Type B pancreatic cell (in vitro differentiated cells): ENCODE measurements around the gene MYO10. TPM values are rescaled to one million over a fixed set of nuclear protein-coding genes. Genes with fewer than 3 reads are reported as not detected.

Experiments used
- DNase-seq: peaks from one replicate; pipeline ENCODE4 v3.0.0; 2021; ENCODE audit warnings: mixed read lengths; ENCODE audit not compliant: unreplicated experiment; ENCODE audit errors: extremely low spot score
- H3K27ac Mint-ChIP-seq: 2 replicates; pipeline ENCODE4 v1.8.0; 2021; ENCODE audit warnings: mild to moderate bottlenecking, mixed read lengths
- H3K27me3 Mint-ChIP-seq: 2 replicates; pipeline ENCODE4 v1.8.0; 2021; ENCODE audit warnings: mixed read lengths
- H3K36me3 Mint-ChIP-seq: 2 replicates; pipeline ENCODE4 v1.8.0; 2021; ENCODE audit warnings: mixed read lengths
- H3K4me1 Mint-ChIP-seq: one replicate; pipeline ENCODE4 v1.8.0; 2021; ENCODE audit warnings: mixed read lengths; ENCODE audit not compliant: unreplicated experiment
- H3K4me3 Mint-ChIP-seq: 2 replicates; pipeline ENCODE4 v1.8.0; 2021; ENCODE audit warnings: mild to moderate bottlenecking, mixed read lengths
- H3K9me3 Mint-ChIP-seq: 2 replicates; pipeline ENCODE4 v1.8.0; 2021; ENCODE audit warnings: mixed read lengths
- total RNA-seq: library from RNA; stranded (reverse); gene quantifications from 2 replicates; pipeline ENCODE4 v1.2.1, GENCODE V29; 2021; ENCODE audit warnings: low replicate concordance
- TF ChIP-seq, protein P1 (sequence below): fragments of 200-600 bp; sonication (generic); conservative IDR thresholded peaks from 2 replicates; pipeline ENCODE4 v1.5.0; 2021; ENCODE audit warnings: antibody characterized with exemption, mild to moderate bottlenecking

Gene MYO10
- total RNA-seq, 1 donor from 2014 or later: 52.5 TPM

DNA sequence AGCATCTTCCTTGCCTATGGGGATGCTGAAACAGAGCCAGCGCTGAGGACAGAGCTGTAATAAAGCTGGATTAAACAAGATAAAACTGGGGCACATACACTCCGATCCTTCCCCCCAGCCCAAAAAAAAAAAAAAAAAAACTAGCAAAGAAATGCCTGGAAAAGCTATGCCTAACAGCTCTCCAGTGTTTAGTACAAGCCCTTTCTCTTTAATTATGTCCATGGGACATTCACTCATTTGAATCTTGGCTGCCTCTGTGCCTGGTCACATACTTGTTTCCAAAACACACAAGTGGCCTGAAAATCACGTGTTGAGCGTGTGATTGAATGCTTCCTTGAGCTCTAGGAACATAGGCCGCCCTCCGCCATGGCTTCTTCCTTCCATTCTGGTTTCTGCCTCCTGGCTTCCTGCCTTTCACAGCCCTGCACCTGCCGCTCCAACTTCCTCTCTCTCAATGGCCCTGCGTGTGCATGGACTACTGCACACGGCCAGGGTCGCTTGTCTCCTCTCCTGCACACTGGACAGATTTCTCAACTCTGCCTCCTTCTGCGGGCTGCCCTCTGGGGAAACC, 208.2 kb downstream of the MYO10 start:
- Mint-ChIP-seq H3K36me3 (peaks cover 28% of the 10 kb centered on the region), H3K9me3 (peaks cover 11% of the 10 kb centered on the region), H3K4me3 (no peak overlapping the region), H3K27ac (peak overlapping the region; percentile 22), H3K4me1 (peaks cover 19% of the 10 kb centered on the region), H3K27me3 (no peaks in the 10 kb centered on the region)
- TF ChIP-seq, protein P1, sequence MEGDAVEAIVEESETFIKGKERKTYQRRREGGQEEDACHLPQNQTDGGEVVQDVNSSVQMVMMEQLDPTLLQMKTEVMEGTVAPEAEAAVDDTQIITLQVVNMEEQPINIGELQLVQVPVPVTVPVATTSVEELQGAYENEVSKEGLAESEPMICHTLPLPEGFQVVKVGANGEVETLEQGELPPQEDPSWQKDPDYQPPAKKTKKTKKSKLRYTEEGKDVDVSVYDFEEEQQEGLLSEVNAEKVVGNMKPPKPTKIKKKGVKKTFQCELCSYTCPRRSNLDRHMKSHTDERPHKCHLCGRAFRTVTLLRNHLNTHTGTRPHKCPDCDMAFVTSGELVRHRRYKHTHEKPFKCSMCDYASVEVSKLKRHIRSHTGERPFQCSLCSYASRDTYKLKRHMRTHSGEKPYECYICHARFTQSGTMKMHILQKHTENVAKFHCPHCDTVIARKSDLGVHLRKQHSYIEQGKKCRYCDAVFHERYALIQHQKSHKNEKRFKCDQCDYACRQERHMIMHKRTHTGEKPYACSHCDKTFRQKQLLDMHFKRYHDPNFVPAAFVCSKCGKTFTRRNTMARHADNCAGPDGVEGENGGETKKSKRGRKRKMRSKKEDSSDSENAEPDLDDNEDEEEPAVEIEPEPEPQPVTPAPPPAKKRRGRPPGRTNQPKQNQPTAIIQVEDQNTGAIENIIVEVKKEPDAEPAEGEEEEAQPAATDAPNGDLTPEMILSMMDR: no peak
- no peak for DNase-seq

DNA sequence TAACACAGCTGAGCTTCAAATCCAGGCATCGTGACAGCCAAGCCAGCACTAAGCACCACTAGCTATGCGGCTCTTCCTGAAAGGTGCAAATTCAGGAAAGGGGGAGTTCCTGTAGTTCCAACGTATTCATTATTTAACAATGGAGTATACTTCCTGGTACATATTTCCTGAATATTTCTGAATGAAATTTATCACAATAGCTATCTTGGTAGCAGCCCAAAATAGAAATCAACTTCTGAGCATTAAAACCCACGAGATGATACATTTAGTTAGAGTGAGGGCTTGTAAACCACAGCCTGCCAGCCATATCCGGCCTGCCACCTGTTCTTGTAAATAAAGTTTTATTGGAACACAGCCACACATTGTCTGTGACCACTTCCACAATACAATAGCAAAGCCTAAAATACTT, 209.5 kb downstream of the MYO10 start:
- no peak overlapping the region for H3K4me3 Mint-ChIP-seq
- DNase-seq: no peak
- TF ChIP-seq, protein P1: no peak
- H3K4me1 Mint-ChIP-seq: peaks cover 18% of the 10 kb centered on the region
- no peak overlapping the region for H3K27ac Mint-ChIP-seq
- peaks cover 25% of the 10 kb centered on the region for H3K36me3 Mint-ChIP-seq
- no peaks in the 10 kb centered on the region for H3K27me3 Mint-ChIP-seq
- H3K9me3 Mint-ChIP-seq: peaks cover 11% of the 10 kb centered on the region

DNA sequence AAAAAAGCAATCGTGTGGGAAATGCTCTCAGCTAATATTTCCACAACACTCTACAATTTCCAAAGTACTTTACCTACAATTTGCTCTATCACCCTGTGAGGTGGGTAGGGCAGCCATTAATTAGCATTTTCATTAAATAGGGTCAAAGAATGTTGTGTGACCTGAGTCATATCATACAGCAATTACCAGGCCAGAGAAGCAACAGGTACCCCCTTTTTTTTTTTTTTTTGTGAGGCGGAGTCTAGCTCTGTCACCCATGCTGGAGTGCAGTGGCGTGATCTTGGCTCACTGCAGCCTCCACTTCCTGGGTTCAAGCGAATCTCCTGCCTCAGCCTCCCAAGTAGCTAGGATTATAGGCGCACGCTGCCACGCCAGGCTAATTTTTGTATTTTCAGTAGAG, 210.5 kb downstream of the MYO10 start:
- Mint-ChIP-seq H3K4me1 (peaks cover 23% of the 10 kb centered on the region), H3K27me3 (no peaks in the 10 kb centered on the region), H3K4me3 (no peak overlapping the region), H3K9me3 (peaks cover 11% of the 10 kb centered on the region), H3K36me3 (peaks cover 22% of the 10 kb centered on the region), H3K27ac (no peak overlapping the region)
- DNase-seq: no peak
- TF ChIP-seq, protein P1: no peak

DNA sequence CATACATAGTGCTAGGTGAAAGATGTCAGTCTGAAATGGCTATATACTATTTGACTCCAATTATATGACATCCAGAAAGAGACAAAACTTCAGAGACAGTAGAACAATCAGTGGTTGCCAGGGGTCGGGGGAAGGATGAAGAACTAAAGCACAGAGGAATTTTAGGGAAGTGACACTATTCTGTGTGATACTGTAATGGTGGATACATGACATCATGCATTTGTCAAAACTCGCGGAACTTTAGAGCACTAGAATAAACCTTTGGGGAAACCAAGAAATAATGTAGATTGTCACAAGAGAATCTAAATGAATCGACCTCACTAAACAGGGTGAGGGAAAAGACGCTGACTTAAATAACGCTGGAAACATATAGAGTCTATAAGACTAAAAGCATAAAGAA, 212.3 kb downstream of the MYO10 start:
- no peak overlapping the region for H3K4me3 Mint-ChIP-seq
- H3K27ac Mint-ChIP-seq: no peak overlapping the region
- H3K9me3 Mint-ChIP-seq: peaks cover 11% of the 10 kb centered on the region
- no peaks in the 10 kb centered on the region for H3K27me3 Mint-ChIP-seq
- H3K36me3 Mint-ChIP-seq: peaks cover 19% of the 10 kb centered on the region
- peaks cover 21% of the 10 kb centered on the region for H3K4me1 Mint-ChIP-seq
- DNase-seq: no peak
- TF ChIP-seq, protein P1: no peak

DNA sequence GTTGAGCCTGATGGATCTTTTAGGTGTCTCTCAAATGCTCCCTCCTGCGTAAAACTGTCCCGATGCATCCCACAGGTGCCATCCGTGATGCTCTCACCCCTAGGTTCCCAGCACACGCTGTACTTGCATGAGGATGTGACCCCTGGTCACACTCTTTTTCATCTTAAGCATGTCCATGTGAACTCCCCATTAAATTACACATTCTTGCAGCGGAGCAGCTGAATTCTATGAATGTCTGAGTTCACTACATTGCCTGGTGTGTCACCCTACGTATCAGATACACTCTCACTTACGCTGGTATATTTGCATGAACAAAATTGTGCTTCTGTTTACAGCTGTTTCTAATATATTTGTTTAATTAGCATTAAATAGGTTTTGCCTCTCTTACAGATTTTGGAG, 214.0 kb downstream of the MYO10 start:
- Mint-ChIP-seq H3K9me3 (peaks cover 11% of the 10 kb centered on the region), H3K4me3 (no peak overlapping the region), H3K36me3 (peaks cover 22% of the 10 kb centered on the region), H3K27me3 (no peaks in the 10 kb centered on the region), H3K4me1 (peaks cover 21% of the 10 kb centered on the region), H3K27ac (peak overlapping the region; percentile 74)
- DNase-seq: no peak
- TF ChIP-seq, protein P1: no peak
